ENCODE measurements around the gene OR51B5.
"Not testable (repeated sequence)": the region's sequence is repeated elsewhere in the genome, so short reads cannot be mapped to it uniquely, and the experiment has no call there.

OR51B5 gene

GRCh38 chr11:5343474-5344335, at the start of gene OR51B5:
Gene OR51B5 (minus strand): TSS chr11:5343524. CDS start chr11:5343524, 0 bp downstream.
- no peak for DNase-seq

- DNase-seq, result no peak
Observed at GRCh38 chr11:5390210-5390609, 46.9 kb upstream of the OR51B5 start.

DNA sequence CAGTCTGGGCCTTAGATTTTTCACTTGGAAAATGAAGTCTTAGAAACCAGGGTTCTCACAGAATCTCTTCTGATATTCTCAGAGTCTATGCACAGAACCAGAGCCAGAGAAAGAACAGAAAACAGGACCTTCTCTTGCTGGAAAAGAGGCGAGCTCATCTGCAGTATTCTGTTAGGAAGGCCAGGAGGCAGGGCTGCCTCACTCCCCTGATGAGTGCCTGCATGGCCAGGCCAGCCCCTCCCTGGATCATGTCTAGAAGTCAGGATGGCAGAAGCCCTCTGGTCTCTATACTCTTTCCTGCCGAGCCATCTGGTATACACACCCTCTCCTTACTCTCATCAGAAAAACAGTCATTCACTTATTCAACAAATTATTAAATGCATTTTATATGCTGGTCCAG, 41.0 kb upstream of the OR51B5 start:
- no peak for DNase-seq

- DNase-seq, result no peak
Observed at GRCh38 chr11:5383576-5383975, 40.3 kb upstream of the OR51B5 start, which contains the start of gene OR51M1. Gene OR51M1 (plus strand): TSS chr11:5383812. CDS start chr11:5389399, 5,587 bp downstream.

DNA sequence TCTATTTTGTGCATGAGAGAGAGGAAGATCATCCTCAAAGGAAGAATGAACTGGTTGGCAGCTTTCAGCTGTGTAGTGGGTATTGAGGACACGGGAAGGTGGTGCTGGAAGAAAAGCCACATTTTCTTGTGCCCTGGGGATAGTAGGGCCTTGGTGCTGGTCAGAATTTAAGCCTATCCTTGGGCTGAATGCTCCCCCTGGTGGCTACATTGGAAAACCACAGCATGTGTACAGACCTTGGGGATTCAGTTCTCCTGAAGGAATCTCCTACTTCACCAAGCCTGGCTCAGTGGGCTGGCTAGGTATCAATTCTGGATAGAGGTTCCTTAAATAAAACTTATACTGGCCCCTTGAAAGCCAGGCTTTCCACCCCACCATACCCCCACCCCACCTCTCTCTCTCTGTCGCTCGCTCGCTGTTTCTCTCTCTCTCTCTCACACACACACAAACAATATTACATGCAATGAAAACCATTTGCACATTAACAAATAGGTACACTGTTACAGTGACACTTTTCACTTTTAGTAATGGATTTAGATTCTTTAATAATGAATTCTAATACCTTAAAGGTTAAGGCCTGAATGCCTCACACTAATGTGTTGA, 37.5 kb upstream of the OR51B5 start:
- peak; percentile 4 for DNase-seq

DNA sequence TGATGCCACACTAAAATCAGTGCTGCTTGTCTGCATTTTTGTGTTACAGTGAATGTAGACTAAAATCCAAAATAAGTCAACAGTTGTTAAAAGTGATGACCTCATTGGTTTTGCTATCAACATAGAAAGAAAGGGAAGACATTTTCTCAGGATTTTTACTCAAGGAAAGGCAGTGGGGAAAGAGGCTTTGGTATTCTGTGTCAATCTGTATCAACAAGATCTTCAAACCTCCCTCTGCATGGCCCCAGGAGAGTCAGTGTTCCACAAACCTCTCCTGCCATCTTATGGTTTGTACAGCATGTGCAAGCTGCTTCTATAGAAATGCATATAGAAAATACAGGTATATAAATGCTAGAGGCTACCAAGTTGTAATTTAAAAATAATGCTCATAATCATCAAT, 26.5 kb upstream of the OR51B5 start:
- no peak for DNase-seq

- no peak for DNase-seq
Observed at GRCh38 chr11:5368502-5369043, 25.2 kb upstream of the OR51B5 start.

GRCh38 chr11:5367448-5368074, 24.2 kb upstream of the OR51B5 start:
- no peak for DNase-seq

DNA sequence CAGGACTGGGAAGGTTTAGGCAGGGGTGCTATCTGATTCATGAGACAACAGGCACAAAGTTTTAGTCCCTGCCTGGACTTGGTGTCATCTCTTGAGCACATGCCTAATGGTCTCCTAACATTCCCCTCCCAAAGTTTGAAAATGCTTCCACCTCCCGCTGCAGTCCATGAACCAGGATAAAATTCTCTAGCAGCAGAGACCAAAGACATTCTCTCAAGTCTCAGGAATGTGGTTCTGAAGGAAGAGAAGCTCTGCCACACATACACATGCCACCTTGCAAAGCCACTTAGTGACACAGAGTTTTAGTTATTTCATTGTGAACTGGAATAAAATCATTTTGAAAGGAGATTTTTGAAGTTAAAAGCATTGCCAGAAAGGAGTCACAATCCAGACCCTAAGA, 23.5 kb upstream of the OR51B5 start:
- no peak for DNase-seq

DNA sequence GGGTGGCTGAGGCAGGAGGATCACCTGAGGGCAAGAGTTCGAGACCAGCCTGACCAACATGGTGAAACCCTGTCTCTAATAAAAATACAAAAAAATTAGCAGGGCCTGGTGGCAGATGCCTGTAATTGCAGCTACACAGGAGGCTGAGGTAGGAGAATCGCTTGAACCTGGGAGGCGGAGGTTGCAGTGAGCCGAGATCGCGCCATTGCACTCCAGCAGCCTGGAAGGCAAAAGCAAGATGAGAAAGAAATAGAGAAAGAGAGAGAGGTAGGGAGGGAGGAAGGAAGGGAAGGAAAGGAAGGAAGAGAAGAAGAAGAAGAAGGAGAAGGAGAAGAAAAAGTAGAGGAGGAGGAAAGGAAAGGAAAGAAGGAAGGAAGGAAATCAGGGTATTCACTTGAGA, 23.0 kb upstream of the OR51B5 start:
- DNase-seq, result not testable (repeated sequence)

GRCh38 chr11:5364214-5364613, 20.9 kb upstream of the OR51B5 start:
- DNase-seq, result no peak

DNA sequence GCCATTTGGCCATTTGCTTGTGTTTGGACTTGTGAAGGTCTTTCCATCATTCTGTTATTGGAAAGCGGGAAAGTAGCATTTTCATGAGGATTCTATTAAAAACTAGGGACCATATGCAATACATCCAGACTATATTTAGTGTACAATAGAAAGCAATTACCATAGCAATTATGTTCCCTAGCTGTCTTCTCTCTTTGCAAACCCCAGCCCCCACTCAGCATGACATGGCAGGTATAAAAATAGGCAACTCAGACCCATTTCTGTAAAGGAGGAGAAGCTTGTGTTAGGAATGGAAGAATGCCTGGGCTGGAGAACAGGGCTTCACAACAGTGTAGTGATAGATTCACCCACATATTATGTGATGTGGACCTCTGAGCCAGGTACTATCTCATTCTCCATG, 20.4 kb upstream of the OR51B5 start:
- DNase-seq, result no peak

DNA sequence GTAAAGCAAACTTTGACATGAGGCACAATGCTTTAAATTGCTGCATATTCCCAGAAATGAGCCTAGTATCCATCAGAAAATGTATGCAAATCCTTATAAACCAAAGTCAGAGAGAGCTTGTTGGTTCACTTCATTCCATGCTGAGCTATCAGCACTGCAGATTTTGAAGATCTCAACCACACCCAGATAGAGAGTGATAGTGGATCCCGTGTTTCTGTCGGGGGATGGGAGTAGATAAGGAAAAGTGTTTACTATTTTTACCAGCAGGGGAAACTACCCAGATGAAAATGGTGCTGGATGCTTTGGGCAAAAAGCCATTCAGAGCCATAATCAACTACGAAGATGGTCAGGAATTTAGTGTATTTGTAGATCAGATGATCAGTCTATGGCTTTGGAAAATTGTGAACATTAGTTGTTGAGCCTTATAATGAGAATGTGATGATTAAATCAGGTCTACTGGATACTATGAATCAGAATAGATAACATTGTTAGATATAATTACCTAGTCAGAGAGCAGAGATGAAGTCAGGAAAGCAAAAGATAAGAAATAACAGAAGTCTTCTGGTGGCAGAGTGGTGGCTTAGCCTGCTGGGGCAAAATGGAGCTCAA, 18.8 kb upstream of the OR51B5 start:
- DNase-seq, result no peak

DNA sequence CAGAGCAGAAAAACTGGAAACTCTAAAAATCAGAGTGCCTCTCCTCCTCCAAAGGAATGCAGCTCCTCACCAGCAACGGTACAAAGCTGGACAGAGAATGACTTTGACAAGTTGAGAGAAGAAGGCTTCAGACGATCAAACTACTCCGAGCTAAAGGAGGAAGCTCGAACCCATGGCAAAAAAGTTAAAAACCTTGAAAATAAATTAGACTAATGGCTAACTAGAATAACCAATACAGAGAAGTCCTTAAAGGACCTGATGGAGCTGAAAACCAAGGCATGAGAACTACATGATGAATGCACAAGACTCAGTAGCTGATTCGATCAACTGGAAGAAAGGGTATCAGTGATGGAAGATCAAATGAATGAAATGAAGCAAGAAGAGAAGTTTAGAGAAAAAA, 12.7 kb upstream of the OR51B5 start:
- not testable (repeated sequence) for DNase-seq

GRCh38 chr11:5351208-5351607, 7.9 kb upstream of the OR51B5 start, which contains the start of gene OR51B6:
Gene OR51B6 (plus strand): TSS chr11:5351508. CDS start chr11:5351508, 0 bp downstream.
- no peak for DNase-seq

- DNase-seq, result no peak
Observed at GRCh38 chr11:5349550-5349949, 6.2 kb upstream of the OR51B5 start.

GRCh38 chr11:5348551-5349194, 5.3 kb upstream of the OR51B5 start:
- DNase-seq, result no peak

GRCh38 chr11:5345831-5346230, 2.5 kb upstream of the OR51B5 start:
- no peak for DNase-seq

GRCh38 chr11:5339771-5340322, 3.5 kb downstream of the OR51B5 start:
- DNase-seq, result no peak

DNA sequence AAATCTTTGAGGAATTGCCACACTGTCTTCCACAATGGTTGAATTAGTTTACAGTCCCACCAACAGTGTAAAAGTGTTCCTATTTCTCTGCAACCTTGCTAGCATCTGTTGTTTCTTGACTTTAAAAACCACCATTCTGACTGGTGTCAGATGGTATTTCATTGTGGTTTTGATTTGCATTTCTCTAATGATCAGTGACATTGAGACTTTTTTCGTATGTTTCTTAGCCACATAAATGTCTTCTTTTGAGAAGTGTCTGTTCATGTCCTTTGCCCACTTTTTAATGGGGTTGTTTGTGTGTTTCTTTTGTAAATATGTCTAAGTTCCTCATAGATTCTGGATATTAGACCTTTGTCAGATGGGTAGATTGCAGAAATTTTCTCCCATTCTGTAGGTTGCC, 6.1 kb downstream of the OR51B5 start:
- not testable (repeated sequence) for DNase-seq

- no peak for DNase-seq
Observed at GRCh38 chr11:5336331-5336730, 7.0 kb downstream of the OR51B5 start.

DNA sequence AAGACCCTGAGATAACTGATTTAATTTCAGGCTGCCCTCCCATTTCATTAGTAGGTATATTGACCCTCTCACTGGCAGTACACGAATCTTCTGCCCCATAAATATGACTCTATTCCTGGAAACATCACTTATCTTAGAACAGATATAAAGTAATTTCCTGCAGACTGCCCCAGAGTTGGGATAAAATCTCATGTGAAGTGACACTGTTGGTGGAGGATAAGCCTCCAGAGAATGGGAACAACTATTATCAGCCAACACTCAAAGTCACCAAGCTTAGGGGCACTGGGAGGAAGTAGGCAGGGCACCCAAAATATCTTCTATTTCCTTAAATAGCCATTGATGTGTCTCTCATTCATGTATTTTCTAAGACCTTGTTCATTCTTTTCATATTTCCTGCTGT, 8.2 kb downstream of the OR51B5 start:
- no peak for DNase-seq
